NCI-H2081 (cell line): ENCODE results near the gene CHST8.

Experiments
- DNase-seq, 2 experiments: peaks; one replicate each; lab custom pipeline; 2025; lab: John Stamatoyannopoulos, UW

The CHST8 gene

DNA sequence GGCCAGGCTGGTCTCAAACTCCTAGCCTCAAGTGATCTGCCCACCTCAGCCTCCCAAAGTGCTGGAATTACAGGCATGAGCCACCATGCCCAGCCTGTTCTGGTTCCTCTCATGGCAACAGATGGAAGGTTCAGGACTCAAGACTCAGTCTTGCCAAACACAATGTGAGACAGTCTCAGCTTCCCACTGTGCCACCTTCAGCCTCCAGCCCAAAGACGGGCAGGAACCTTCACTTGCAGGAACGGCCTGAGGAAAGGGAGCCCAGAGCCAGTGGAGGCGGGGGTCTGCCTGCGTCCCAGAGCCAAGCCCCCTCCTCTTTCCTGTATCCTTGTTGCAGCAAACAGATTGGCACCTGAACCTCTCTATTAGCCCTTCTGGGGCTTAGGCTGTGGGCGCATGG lies 2.9 kb upstream of the CHST8 start:
- no peak for DNase-seq

- no peak for DNase-seq
These were observed 1.1 kb upstream of the CHST8 start for GRCh38 chr19:33620611-33621010.

GRCh38 chr19:33621065-33621785 lies 528 bp upstream of the CHST8 start:
- DNase-seq, result no peak

DNA sequence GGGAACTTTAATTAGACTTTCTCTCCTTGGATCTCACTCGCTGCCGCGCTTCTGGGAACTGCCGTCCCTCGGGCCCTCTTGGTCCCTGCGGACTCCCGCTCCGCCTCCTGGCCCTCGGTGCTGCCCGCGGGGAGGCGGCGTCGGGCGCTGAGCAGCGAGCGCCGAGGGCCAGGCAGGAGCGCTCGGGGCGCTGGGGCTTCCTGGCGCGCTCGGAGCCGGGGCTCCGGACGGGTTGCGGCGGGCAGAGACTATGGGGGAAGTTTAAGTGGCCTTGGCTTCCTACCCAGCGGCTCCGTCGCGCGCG lies 704 bp downstream of the CHST8 start:
- no peak for DNase-seq

DNA sequence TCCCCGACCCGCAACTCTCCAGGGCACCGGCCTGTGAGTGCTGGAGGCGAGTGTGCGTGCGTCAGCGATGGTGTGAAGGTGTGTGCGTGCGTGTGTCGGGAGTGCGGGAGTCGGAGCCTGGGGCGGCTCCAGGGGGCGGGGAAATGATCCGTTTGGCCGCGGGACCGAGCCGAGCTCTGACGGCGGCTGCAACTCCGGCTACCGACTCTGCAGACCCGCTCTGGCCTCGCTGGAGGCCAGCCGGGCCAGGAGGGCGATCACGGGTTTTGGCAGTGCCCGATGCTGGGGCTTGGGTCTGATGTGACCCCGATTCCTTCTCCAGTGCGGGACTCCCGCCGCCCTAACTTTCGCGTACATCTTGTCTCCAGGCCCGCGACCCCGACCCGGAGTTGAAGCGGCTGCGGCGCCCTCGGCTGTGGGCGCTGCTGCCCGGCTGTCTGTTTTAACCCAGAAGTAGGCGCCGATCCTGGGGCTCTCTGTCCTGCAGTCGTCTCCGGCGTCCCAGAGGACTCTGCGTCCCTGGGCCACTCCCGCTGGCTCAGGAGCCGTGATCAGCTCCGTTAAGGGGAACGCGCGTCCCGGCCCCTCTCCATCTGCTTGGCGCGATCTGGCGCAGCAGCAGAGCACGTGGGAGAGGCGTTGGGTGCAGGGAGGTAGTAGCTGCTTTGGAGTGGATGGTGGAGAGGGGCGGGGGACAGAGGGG lies 1.2 kb downstream of the CHST8 start:
- DNase-seq, result no peak

- no peak for DNase-seq
These were observed 2.8 kb downstream of the CHST8 start for GRCh38 chr19:33624586-33624985.

- DNase-seq, result no peak
These were observed 5.8 kb downstream of the CHST8 start for GRCh38 chr19:33627526-33627925.

- DNase-seq, result no peak
These were observed 6.4 kb downstream of the CHST8 start for GRCh38 chr19:33627962-33628839.

DNA sequence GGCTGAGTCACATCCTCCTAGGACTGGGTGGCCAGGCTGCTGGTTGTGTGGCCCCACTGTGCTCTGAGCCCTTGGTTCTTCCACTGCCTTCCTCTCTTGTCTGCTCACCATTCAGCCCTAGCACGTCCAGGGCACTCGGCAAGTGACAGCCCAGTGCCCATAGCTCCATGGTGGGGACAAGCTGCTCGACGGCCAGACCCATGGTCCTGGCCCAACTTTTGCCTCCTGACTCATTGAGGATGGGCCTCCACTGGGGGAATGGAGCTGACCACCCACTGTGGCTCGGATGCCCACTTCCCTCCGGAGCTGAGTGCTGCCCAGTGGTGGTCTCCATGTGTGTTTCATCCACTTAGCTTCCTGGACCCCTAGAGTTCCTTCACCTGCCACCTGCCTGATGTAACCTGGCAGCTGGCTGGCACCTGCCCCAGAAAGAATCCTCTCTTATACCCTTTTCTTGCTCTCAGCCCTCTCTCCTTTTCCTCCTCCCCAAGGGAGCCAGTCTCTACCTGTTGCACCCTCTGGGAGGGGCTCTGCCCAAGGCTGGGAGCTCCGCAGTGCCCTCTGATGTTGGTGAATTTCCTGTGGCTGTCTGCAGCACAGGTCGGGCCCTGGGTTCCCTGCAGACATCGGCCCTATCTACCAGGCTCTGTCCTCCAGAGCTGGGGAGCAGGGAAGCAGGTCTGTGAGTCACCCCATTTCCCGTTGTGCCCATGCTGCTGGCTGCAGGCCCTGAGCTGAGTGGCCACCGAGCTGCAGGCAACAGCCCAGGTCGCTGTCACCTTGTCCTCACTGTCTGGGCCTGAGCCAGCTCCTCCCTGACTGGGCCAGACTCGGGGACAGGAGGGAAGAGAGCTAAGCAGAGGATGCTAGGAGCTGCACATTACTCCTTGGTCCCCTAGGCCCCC lies 7.4 kb downstream of the CHST8 start:
- DNase-seq, result no peak

GRCh38 chr19:33629826-33630375 lies 8.1 kb downstream of the CHST8 start:
- DNase-seq, result no peak

DNA sequence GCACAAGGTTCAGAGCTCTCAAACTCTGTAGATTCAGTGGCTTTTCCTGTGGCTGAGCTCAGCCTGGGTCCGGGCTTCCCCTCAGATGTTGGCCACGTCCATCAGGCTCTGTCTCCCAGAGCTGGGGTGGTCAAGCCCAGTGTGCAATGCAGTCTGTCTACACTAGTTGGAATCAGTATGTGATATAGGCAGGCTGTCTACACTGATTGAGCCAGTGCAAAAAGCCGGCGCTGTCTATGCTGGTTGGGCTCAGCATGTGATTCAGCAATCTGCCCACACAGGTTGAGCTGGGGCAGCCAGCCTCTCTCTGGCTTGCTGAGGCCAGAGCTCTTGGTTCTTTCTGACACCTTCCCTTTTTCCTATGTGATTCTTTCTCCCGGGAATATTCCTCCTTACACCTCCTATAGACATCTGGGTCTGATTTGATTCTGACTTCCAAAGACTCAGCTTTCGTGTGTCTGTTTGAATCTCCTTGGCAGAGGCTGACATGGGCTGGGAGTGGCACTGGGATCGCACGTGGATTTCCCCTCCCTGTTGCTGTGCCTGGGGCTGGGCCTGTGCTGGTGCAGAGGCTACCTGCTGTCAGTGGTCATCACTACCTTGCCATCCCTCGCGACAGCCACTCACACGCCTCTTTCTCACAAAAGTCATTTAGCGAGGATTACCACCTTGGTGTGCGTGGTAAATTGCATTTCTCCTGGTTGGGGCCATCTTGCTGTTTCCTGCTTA lies 9.3 kb downstream of the CHST8 start:
- DNase-seq, result no peak

DNA sequence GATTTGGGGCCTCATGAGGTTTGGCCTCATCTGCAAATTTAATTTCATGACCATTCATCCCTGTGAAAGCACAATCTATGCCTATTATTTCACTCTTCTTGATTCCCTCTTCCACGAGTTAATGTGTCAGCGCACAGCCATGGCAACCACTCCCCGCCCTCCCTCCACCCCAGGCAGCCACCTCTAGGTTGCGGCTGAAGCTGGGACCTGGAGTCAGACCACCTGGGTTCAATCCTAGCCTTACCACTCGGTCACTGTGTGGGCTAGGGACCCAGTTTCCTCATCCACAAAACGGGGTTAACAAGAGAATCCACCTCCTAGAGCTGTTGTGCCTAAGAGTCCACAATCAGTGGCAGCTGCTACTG lies 9.8 kb downstream of the CHST8 start:
- no peak for DNase-seq

- no peak for DNase-seq
These were observed 12.8 kb downstream of the CHST8 start for GRCh38 chr19:33634361-33635091.

GRCh38 chr19:33638167-33639034 lies 16.6 kb downstream of the CHST8 start:
- peak in 1 of 2 experiments; percentile 29 for DNase-seq

GRCh38 chr19:33639035-33639681 lies 17.4 kb downstream of the CHST8 start:
- DNase-seq, result peak; percentile 65 to 89

DNA sequence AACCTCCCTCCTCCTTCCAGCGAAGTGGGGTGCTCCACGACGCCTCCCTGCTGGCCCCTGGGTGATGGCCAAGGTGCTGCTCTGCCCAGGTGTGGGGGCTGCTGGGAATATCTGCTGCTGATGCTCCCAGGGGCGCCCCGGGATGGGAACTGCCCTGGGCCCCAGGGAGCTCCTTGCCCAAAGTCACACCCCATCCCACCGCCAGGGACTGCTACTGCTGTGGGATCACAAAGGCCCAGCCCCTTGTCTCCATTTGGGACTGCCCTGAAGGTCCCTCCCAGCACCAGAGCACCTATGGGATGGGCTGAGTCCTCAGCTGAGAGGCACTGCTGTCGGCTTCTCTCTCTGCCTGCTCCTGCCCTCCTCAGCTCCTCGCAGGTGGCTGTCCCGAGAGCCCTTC lies 19.0 kb downstream of the CHST8 start:
- DNase-seq, result no peak

- no peak for DNase-seq
These were observed 19.5 kb downstream of the CHST8 start for GRCh38 chr19:33641261-33641660.

GRCh38 chr19:33641956-33642498 lies 20.3 kb downstream of the CHST8 start:
- no peak for DNase-seq
